ENCODE results near the gene DPYSL5. TPM values are rescaled to one million over a fixed set of nuclear protein-coding genes. Genes with fewer than 3 reads are reported as not detected.

The DPYSL5 gene
- total and polyA plus RNA-seq, 9 of the 15 experiments (the other 6 are each of a cell fraction or from before 2014, with no cell fraction given): 0.06 TPM; not detected in 8

DNA sequence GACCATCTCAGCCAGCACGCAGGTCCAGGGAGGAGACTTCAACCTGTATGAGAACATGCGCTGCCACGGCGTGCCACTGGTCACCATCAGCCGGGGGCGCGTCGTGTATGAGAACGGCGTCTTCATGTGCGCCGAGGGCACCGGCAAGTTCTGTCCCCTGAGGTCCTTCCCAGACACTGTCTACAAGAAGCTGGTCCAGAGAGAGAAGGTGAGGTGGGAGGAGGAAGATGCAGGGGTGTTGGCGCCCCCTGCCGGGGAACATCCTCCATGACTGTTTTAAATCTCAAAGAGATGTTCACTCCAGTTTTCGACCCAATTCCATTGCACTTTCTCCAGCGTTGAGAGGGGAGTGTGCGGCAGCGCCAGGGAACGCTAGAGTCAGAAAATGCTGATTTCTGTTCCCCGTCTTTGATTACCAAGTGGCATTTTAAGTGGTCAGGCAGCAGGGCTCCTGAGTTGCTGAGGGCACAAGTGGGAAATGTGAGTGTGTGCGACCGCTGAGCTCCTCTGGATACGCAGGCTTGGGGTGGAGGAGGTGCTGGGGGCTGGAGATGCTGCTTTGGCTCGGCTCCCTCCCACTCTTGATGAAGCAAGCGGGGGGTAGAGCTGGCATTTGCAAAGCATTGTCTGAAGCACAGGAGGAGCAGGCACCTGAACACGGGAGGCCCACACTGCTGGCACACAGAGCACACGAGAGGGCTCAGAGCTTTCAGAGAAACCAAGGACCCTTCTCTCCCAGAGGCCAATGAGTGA, 94.8 kb downstream of the DPYSL5 start (continued):
- TF ChIP-seq CTCFL (IDR thresholded peaks at IDR 0.05; ENCODE audit: borderline replicate concordance, insufficient read depth, low read depth, low read length, poor library complexity, severe bottlenecking) (peak; percentile 8), ZNF695 (CRISPR knock-in tag; IDR thresholded peaks at IDR 0.05) (no peak), YY1 (IDR thresholded peaks at IDR 0.05; ENCODE audit: borderline replicate concordance in 1 of 3, control insufficient read depth in 1 of 3, extremely low read depth in 1 of 3, insufficient read depth in 3 of 3, insufficient read length in 1 of 3, insufficient replicate concordance in 2 of 3, low read depth in 1 of 3, low read length in 2 of 3) (peak in 1 of 3 experiments; percentile 17), ILF3 (IDR thresholded peaks at IDR 0.05; ENCODE audit: borderline replicate concordance) (no peak), ZNF707 (CRISPR knock-in tag; conservative IDR thresholded peaks at IDR 0.05) (no peak)

All from K562 (cell line).